ENCODE measurements around the gene CENPP.

Gene CENPP

GRCh38 chr9:92660266-92660665 lies 334.5 kb downstream of the CENPP start:
- no peak for TF ChIP-seq GATA2 (IDR thresholded peaks at IDR 0.05; ENCODE audit: low read depth, low read length)
- TF ChIP-seq GATA3 (IDR thresholded peaks at IDR 0.05; ENCODE audit: low read depth, low read length), result no peak

- TF ChIP-seq GATA3 (IDR thresholded peaks at IDR 0.05; ENCODE audit: low read depth, low read length), result no peak
- TF ChIP-seq GATA2 (IDR thresholded peaks at IDR 0.05; ENCODE audit: low read depth, low read length), result no peak
Measured at GRCh38 chr9:92661127-92661526, 335.4 kb downstream of the CENPP start.

- no peak for TF ChIP-seq GATA3 (IDR thresholded peaks at IDR 0.05; ENCODE audit: low read depth, low read length)
- TF ChIP-seq GATA2 (IDR thresholded peaks at IDR 0.05; ENCODE audit: low read depth, low read length), result no peak
Measured at GRCh38 chr9:92661743-92662142, 336.0 kb downstream of the CENPP start.

- TF ChIP-seq GATA2 (IDR thresholded peaks at IDR 0.05; ENCODE audit: low read depth, low read length), result no peak
- no peak for TF ChIP-seq GATA3 (IDR thresholded peaks at IDR 0.05; ENCODE audit: low read depth, low read length)
Measured at GRCh38 chr9:92663126-92663525, 337.4 kb downstream of the CENPP start.

GRCh38 chr9:92663951-92664350 lies 338.2 kb downstream of the CENPP start:
- TF ChIP-seq GATA2 (IDR thresholded peaks at IDR 0.05; ENCODE audit: low read depth, low read length) (no peak), GATA3 (IDR thresholded peaks at IDR 0.05; ENCODE audit: low read depth, low read length) (no peak)

- TF ChIP-seq GATA3 (IDR thresholded peaks at IDR 0.05; ENCODE audit: low read depth, low read length), result no peak
- no peak for TF ChIP-seq GATA2 (IDR thresholded peaks at IDR 0.05; ENCODE audit: low read depth, low read length)
Measured at GRCh38 chr9:92664394-92665152, 338.8 kb downstream of the CENPP start.

GRCh38 chr9:92665836-92666235 lies 340.1 kb downstream of the CENPP start:
- TF ChIP-seq GATA3 (IDR thresholded peaks at IDR 0.05; ENCODE audit: low read depth, low read length) (no peak), GATA2 (IDR thresholded peaks at IDR 0.05; ENCODE audit: low read depth, low read length) (no peak)

GRCh38 chr9:92666236-92666635 lies 340.5 kb downstream of the CENPP start:
- TF ChIP-seq GATA2 (IDR thresholded peaks at IDR 0.05; ENCODE audit: low read depth, low read length), result no peak
- TF ChIP-seq GATA3 (IDR thresholded peaks at IDR 0.05; ENCODE audit: low read depth, low read length), result no peak

GRCh38 chr9:92666912-92667532 lies 341.3 kb downstream of the CENPP start:
- TF ChIP-seq GATA3 (IDR thresholded peaks at IDR 0.05; ENCODE audit: low read depth, low read length) (no peak), GATA2 (IDR thresholded peaks at IDR 0.05; ENCODE audit: low read depth, low read length) (no peak)

- TF ChIP-seq GATA3 (IDR thresholded peaks at IDR 0.05; ENCODE audit: low read depth, low read length) (no peak), GATA2 (IDR thresholded peaks at IDR 0.05; ENCODE audit: low read depth, low read length) (no peak)
Measured at GRCh38 chr9:92668746-92669526, 343.2 kb downstream of the CENPP start.

- TF ChIP-seq GATA3 (IDR thresholded peaks at IDR 0.05; ENCODE audit: low read depth, low read length), result no peak
- no peak for TF ChIP-seq GATA2 (IDR thresholded peaks at IDR 0.05; ENCODE audit: low read depth, low read length)
Measured at GRCh38 chr9:92669527-92669889, 343.8 kb downstream of the CENPP start.

Data from SH-SY5Y (cell line).